HG03378 (cell line): ENCODE results near the gene ADARB1.

Source experiments
- ATAC-seq: cut with Tn5 transposase; IDR thresholded peaks from one replicate; pipeline ENCODE4 v1.9.1; 2021; ENCODE audit warnings: mild to moderate bottlenecking, moderate library complexity; ENCODE audit not compliant: unreplicated experiment

ADARB1 gene

GRCh38 chr21:45259206-45259840, 184.9 kb downstream of the ADARB1 start:
- no peak for ATAC-seq

GRCh38 chr21:45260191-45260825, 185.9 kb downstream of the ADARB1 start:
- no peak for ATAC-seq

GRCh38 chr21:45261093-45261492, 186.7 kb downstream of the ADARB1 start:
- no peak for ATAC-seq

- ATAC-seq, result no peak
Measured at GRCh38 chr21:45262041-45262581, 187.7 kb downstream of the ADARB1 start.

GRCh38 chr21:45262616-45263015, 188.2 kb downstream of the ADARB1 start:
- ATAC-seq, result no peak

GRCh38 chr21:45263534-45263933, 189.2 kb downstream of the ADARB1 start:
- ATAC-seq, result no peak

- ATAC-seq, result no peak
Measured at GRCh38 chr21:45264146-45264911, 189.9 kb downstream of the ADARB1 start.

- no peak for ATAC-seq
Measured at GRCh38 chr21:45264912-45265515, 190.6 kb downstream of the ADARB1 start.

GRCh38 chr21:45265721-45266517, 191.5 kb downstream of the ADARB1 start:
- ATAC-seq, result no peak

- no peak for ATAC-seq
Measured at GRCh38 chr21:45266518-45267389, 192.4 kb downstream of the ADARB1 start.

GRCh38 chr21:45267390-45267760, 193.0 kb downstream of the ADARB1 start:
- ATAC-seq, result no peak

GRCh38 chr21:45269861-45270260, 195.5 kb downstream of the ADARB1 start:
- no peak for ATAC-seq

GRCh38 chr21:45270306-45270821, 196.0 kb downstream of the ADARB1 start:
- ATAC-seq, result no peak
